Thyroid gland (tissue), 4 donors: ENCODE data around the gene WDR20. TPM values are rescaled to one million over a fixed set of nuclear protein-coding genes. Genes with fewer than 3 reads are reported as not detected.
"Not testable (repeated sequence)": the region's sequence is repeated elsewhere in the genome, so short reads cannot be mapped to it uniquely, and the experiment has no call there.

ENCODE experiments used
- DNase-seq, 2 donors: peaks; one replicate each; pipeline ENCODE4 v3.0.0-alpha.2; 2019
- H3K27ac ChIP-seq, 3 donors: fragments of 200-600 bp; sonication (generic); 1 replicate in 2 of 3; 2 replicates in 1 of 3; pipeline ENCODE4 v1.5.1; 2016 to 2019; ENCODE audit warnings: mild to moderate bottlenecking in 1 of 3, moderate library complexity in 1 of 3
- H3K27me3 ChIP-seq: fragments of 200-600 bp; sonication (generic); one replicate; pipeline ENCODE4 v1.5.1; 2019
- H3K36me3 ChIP-seq, 2 donors: fragments of 200-600 bp; sonication (generic); one replicate each; pipeline ENCODE4 v1.5.1; 2016 to 2019
- H3K4me1 ChIP-seq, 2 donors: fragments of 200-600 bp; sonication (generic); one replicate each; pipeline ENCODE4 v1.5.1; 2017 to 2019
- H3K4me3 ChIP-seq, 3 donors: fragments of 200-600 bp; sonication (generic); replicated peaks in 1 of 3; 1 replicate in 2 of 3; 2 replicates in 1 of 3; pipeline ENCODE4 v1.5.1; 2016; ENCODE audit warnings: mild to moderate bottlenecking in 1 of 3
- H3K9me3 ChIP-seq: fragments of 200-600 bp; sonication (generic); one replicate; pipeline ENCODE4 v1.5.1; 2017
- CTCF ChIP-seq, 6 experiments: fragments of 200-600 bp in 3 of 6; fragments of 450-650 bp in 3 of 6; sonication (generic) in 3 of 6; IDR thresholded peaks; one replicate each; pipeline ENCODE4 v1.5.1; 2016 to 2019; ENCODE audit warnings: antibody characterized with exemption in 6 of 6, mild to moderate bottlenecking in 2 of 6, inconsistent platforms in 1 of 6, moderate library complexity in 1 of 6
- POLR2A ChIP-seq, 2 donors: fragments of 450-650 bp; IDR thresholded peaks; one replicate each; pipeline ENCODE4 v1.6.1; 2017; ENCODE audit warnings: antibody characterized with exemption in 2 of 2, mild to moderate bottlenecking in 2 of 2, moderate library complexity in 1 of 2
- WGBS, 2 donors: methylation state at CpG; one replicate each; pipeline ENCODE4 v1.1.5; 2017; 5-methylcytosine and 5-hydroxymethylcytosine counted together
- intact Hi-C: fragments of 100-400 bp; cut with DNase I; formaldehyde crosslinking; loops from one replicate; pipeline ENCODE4 v1.15.1; 2023
- total RNA-seq, 4 donors: library from RNA; depleted of rRNA; stranded (reverse); fragments of >200 nt; gene quantifications; one replicate each; pipeline ENCODE4 v1.2.3, GENCODE V29; 2016

WDR20 gene
- total RNA-seq, 4 donors from 2014 or later: 27.1 to 48.8 (median 37.6) TPM

- no peak for DNase-seq
- Histone ChIP-seq H3K36me3 (no peaks in the 10 kb centered on the region), H3K9me3 (no peaks in the 10 kb centered on the region), H3K4me3 (no peak overlapping the region), H3K27ac (no peak overlapping the region), H3K27me3 (no peaks in the 10 kb centered on the region), H3K4me1 (no peaks in the 10 kb centered on the region)
- 85 to 88% methylated on average over 4 of the region's 4 CpGs for WGBS, 2 donors
- intact Hi-C loops: no loop called here
- TF ChIP-seq POLR2A (IDR thresholded peaks at IDR 0.05): no peak
- TF ChIP-seq CTCF (IDR thresholded peaks at IDR 0.05): no peak
Measured at GRCh38 chr14:102241147-102241546, 101.5 kb downstream of the WDR20 start.

- H3K9me3 ChIP-seq, H3K36me3 ChIP-seq, intact Hi-C loops, H3K27ac ChIP-seq, H3K27me3 ChIP-seq, DNase-seq, H3K4me1 ChIP-seq, H3K4me3 ChIP-seq: not testable (repeated sequence)
- WGBS, 2 donors: 96 to 98% methylated on average over 4 of the region's 4 CpGs
Measured at GRCh38 chr14:102243795-102244194, 104.1 kb downstream of the WDR20 start.

GRCh38 chr14:102246071-102246470 is 106.4 kb downstream of the WDR20 start:
- Histone ChIP-seq H3K27me3 (no peaks in the 10 kb centered on the region), H3K36me3 (peaks cover 0 to 5% of the 10 kb centered on the region in 2 donors), H3K4me3 (no peak overlapping the region), H3K9me3 (no peaks in the 10 kb centered on the region), H3K27ac (no peak overlapping the region), H3K4me1 (no peaks in the 10 kb centered on the region)
- DNase-seq: no peak
- TF ChIP-seq CTCF (IDR thresholded peaks at IDR 0.05): no peak
- no peak for TF ChIP-seq POLR2A (IDR thresholded peaks at IDR 0.05)
- WGBS, 2 donors: 67 to 69% methylated on average over 9 of the region's 9 CpGs
- intact Hi-C loops: no loop called here

GRCh38 chr14:102248121-102248520 is 108.4 kb downstream of the WDR20 start:
- no peak overlapping the region for H3K27ac ChIP-seq
- no peaks in the 10 kb centered on the region for H3K9me3 ChIP-seq
- no peak overlapping the region for H3K4me3 ChIP-seq
- peaks cover 0 to 5% of the 10 kb centered on the region in 2 donors for H3K36me3 ChIP-seq
- TF ChIP-seq POLR2A (IDR thresholded peaks at IDR 0.05) (no peak), CTCF (IDR thresholded peaks at IDR 0.05) (no peak)
- H3K4me1 ChIP-seq: no peaks in the 10 kb centered on the region
- intact Hi-C loops: no loop called here
- no peak for DNase-seq
- H3K27me3 ChIP-seq: no peaks in the 10 kb centered on the region
- WGBS, 2 donors: 84 to 89% methylated on average over 8 of the region's 8 CpGs

- DNase-seq: no peak
- no peak for TF ChIP-seq CTCF (IDR thresholded peaks at IDR 0.05)
- TF ChIP-seq POLR2A (IDR thresholded peaks at IDR 0.05): no peak
- 87 to 89% methylated on average over 12 of the region's 12 CpGs for WGBS, 2 donors
- peaks cover 0 to 5% of the 10 kb centered on the region in 2 donors for H3K36me3 ChIP-seq
- intact Hi-C loops: no loop called here
- no peak overlapping the region for H3K4me3 ChIP-seq
- no peaks in the 10 kb centered on the region for H3K4me1 ChIP-seq
- H3K27me3 ChIP-seq: no peaks in the 10 kb centered on the region
- H3K9me3 ChIP-seq: no peaks in the 10 kb centered on the region
- no peak overlapping the region for H3K27ac ChIP-seq
Measured at GRCh38 chr14:102249041-102249440, 109.3 kb downstream of the WDR20 start.

GRCh38 chr14:102249981-102250380 is 110.3 kb downstream of the WDR20 start:
- no peaks in the 10 kb centered on the region for H3K27me3 ChIP-seq
- 91 to 96% methylated on average over 6 of the region's 6 CpGs for WGBS, 2 donors
- TF ChIP-seq CTCF (IDR thresholded peaks at IDR 0.05) (no peak), POLR2A (IDR thresholded peaks at IDR 0.05) (no peak)
- no peaks in the 10 kb centered on the region for H3K9me3 ChIP-seq
- no peak overlapping the region for H3K4me3 ChIP-seq
- peaks cover 0 to 5% of the 10 kb centered on the region in 2 donors for H3K36me3 ChIP-seq
- no peak for DNase-seq
- H3K4me1 ChIP-seq: no peaks in the 10 kb centered on the region
- intact Hi-C loops: no loop called here
- no peak overlapping the region for H3K27ac ChIP-seq
